Suppressor macrophage treated with lipopolysaccharide for 4 hours (primary cell): ENCODE data around the gene CLDN14.

Source experiments
- DNase-seq: peaks from one replicate; pipeline ENCODE4 v3.0.0-alpha.2; 2020

Gene CLDN14

GRCh38 chr21:36430841-36431240 is 49.1 kb downstream of the CLDN14 start:
- DNase-seq = no peak

- DNase-seq = peak; percentile 98
Observed at GRCh38 chr21:36429947-36430546, 49.9 kb downstream of the CLDN14 start.

- DNase-seq = peak; percentile 61
Observed at GRCh38 chr21:36428761-36429432, 51.0 kb downstream of the CLDN14 start.

- DNase-seq = no peak
Observed at GRCh38 chr21:36427502-36427901, 52.4 kb downstream of the CLDN14 start.

GRCh38 chr21:36425286-36425685 is 54.6 kb downstream of the CLDN14 start:
- DNase-seq = no peak

GRCh38 chr21:36424592-36424991 is 55.3 kb downstream of the CLDN14 start:
- no peak for DNase-seq

- no peak for DNase-seq
Observed at GRCh38 chr21:36423771-36424433, 56.0 kb downstream of the CLDN14 start.

- peak; percentile 74 for DNase-seq
Observed at GRCh38 chr21:36422279-36423098, 57.4 kb downstream of the CLDN14 start.

- DNase-seq = no peak
Observed at GRCh38 chr21:36420571-36421339, 59.2 kb downstream of the CLDN14 start.

- peak; percentile 87 for DNase-seq
Observed at GRCh38 chr21:36419996-36420395, 59.9 kb downstream of the CLDN14 start.

- DNase-seq = no peak
Observed at GRCh38 chr21:36419241-36419640, 60.7 kb downstream of the CLDN14 start.

GRCh38 chr21:36415375-36415774 is 64.5 kb downstream of the CLDN14 start:
- no peak for DNase-seq

- no peak for DNase-seq
Observed at GRCh38 chr21:36412916-36413315, 67.0 kb downstream of the CLDN14 start.

- no peak for DNase-seq
Observed at GRCh38 chr21:36411301-36411700, 68.6 kb downstream of the CLDN14 start.
